Uterus (tissue), 2 donors: ENCODE data around the gene PLXNA4.

Source experiments
- CTCF ChIP-seq, 4 experiments: fragments of 200-600 bp in 2 of 4; fragments of 450-650 bp in 2 of 4; sonication (generic) in 2 of 4; IDR thresholded peaks; one replicate each; pipeline ENCODE4 v1.5.1; 2016 to 2019; ENCODE audit warnings: antibody characterized with exemption in 4 of 4, mild to moderate bottlenecking in 2 of 4, moderate library complexity in 1 of 4
- POLR2A ChIP-seq, 2 donors: fragments of 450-650 bp; IDR thresholded peaks; one replicate each; pipeline ENCODE4 v1.6.1; 2016; ENCODE audit warnings: antibody characterized with exemption in 2 of 2, mild to moderate bottlenecking in 1 of 2, moderate library complexity in 1 of 2

DNA sequence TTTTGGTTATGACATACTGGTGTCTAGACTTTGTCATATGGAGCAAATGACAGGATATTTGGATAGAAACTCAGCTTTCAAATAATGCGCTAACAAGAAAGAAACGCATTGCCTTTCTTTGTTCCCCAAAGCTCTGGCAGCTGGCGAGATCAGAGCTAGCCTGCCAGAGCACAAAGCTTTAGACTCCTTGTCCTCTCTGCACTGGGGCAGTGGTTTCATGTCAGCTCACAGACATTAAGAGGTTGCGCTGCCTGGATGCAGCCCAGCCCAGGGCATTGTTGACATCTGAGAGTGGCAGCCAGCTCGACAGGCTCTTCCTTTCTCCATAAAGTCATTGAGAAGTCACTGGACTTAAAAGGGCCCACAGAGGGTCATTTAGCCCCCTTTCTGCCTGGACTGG is 212.0 kb downstream of the PLXNA4 start:
- no peak for TF ChIP-seq CTCF (IDR thresholded peaks at IDR 0.05)
- no peak for TF ChIP-seq POLR2A (IDR thresholded peaks at IDR 0.05)
